GM06990 (cell line): Measurements from ENCODE around the gene RABGAP1.

ENCODE experiments used
- DNase-seq: peaks from one replicate; pipeline ENCODE4 v3.0.0-alpha.2; 2011; ENCODE audit not compliant: insufficient read length; ENCODE audit errors: extremely low read depth
- H3K27me3 ChIP-seq: replicated peaks from 2 replicates; pipeline ENCODE4 v1.6.0; 2011; ENCODE audit warnings: low read length; ENCODE audit not compliant: control insufficient read depth, insufficient read depth
- H3K36me3 ChIP-seq: 2 replicates; pipeline ENCODE4 v1.5.1; 2011; ENCODE audit warnings: low read length; ENCODE audit not compliant: control insufficient read depth, insufficient read depth
- H3K4me3 ChIP-seq: replicated peaks from 2 replicates; pipeline ENCODE4 v1.5.1; 2011; ENCODE audit warnings: low read depth, mild to moderate bottlenecking, control low read depth, low read length
- TF ChIP-seq, protein P1 (sequence below): IDR thresholded peaks from 2 replicates; pipeline ENCODE4 v1.5.1; 2011; ENCODE audit warnings: low read length, control low read depth, mild to moderate bottlenecking, inconsistent platforms; ENCODE audit not compliant: insufficient read depth, poor library complexity, severe bottlenecking

The RABGAP1 gene

DNA sequence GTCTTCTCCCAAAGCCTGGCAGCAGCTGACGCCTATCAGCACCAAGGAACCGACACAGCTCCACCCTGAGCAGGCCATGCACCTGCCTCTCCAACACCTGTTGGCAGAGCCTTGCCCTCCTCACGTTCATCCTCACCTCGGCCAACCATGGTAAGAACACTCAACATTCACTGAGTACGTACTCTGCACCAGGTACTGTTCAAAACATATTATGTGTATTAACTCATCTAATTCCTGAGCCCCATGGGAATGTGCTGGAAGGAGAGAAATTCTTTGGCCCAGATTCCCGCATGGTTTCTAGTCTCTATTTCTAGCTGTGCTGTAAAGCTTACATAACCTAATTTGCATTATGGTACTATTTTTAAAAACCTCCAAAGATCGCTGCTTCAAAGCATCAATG lies 178.7 kb downstream of the RABGAP1 start:
- TF ChIP-seq, protein P1, sequence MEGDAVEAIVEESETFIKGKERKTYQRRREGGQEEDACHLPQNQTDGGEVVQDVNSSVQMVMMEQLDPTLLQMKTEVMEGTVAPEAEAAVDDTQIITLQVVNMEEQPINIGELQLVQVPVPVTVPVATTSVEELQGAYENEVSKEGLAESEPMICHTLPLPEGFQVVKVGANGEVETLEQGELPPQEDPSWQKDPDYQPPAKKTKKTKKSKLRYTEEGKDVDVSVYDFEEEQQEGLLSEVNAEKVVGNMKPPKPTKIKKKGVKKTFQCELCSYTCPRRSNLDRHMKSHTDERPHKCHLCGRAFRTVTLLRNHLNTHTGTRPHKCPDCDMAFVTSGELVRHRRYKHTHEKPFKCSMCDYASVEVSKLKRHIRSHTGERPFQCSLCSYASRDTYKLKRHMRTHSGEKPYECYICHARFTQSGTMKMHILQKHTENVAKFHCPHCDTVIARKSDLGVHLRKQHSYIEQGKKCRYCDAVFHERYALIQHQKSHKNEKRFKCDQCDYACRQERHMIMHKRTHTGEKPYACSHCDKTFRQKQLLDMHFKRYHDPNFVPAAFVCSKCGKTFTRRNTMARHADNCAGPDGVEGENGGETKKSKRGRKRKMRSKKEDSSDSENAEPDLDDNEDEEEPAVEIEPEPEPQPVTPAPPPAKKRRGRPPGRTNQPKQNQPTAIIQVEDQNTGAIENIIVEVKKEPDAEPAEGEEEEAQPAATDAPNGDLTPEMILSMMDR: no peak
- H3K27me3 ChIP-seq: no peaks in the 10 kb centered on the region
- DNase-seq: no peak
- H3K4me3 ChIP-seq: no peak overlapping the region
- peaks cover 10% of the 10 kb centered on the region for H3K36me3 ChIP-seq

DNA sequence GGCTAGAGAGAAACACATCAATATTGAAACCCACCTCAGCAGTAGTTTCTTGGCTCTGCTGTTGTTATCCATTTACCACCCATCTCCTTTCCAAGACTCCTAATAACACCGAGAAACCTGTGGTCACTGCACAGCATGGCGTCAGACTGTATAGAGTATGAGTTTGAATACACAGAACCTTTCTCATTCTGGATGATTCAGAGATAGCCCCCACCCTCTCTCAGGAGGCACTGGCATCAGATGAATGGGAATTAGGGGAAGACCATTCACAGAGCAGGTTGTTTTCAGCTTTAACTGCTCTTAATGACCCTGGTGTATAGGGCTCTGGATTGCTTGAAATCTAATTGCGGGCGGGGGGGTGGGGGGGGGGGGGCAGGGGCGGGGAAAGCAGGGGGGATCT lies 179.3 kb downstream of the RABGAP1 start:
- Histone ChIP-seq H3K36me3 (peaks cover 8% of the 10 kb centered on the region), H3K4me3 (no peak overlapping the region), H3K27me3 (no peaks in the 10 kb centered on the region)
- no peak for DNase-seq
- TF ChIP-seq, protein P1: no peak

DNA sequence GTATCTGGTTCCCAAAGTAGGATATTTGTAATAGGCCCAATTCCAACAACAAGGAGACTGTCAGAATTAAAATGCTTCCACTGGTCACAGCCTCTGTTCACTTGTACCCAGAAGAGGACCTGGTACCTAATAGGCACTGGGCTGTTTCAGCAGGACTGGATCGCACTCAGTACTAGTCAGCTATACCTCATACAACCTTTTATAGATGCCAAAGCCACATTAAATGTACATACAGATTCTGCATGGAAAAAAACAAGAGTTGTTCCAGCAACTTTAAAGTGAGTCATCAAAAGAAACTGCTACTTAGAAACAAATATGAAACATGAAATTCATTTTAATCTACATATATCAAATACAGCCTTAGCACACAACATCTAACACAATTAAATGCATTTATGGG lies 180.1 kb downstream of the RABGAP1 start:
- TF ChIP-seq, protein P1: no peak
- H3K27me3 ChIP-seq: no peaks in the 10 kb centered on the region
- H3K4me3 ChIP-seq: no peak overlapping the region
- DNase-seq: no peak
- H3K36me3 ChIP-seq: peaks cover 6% of the 10 kb centered on the region

DNA sequence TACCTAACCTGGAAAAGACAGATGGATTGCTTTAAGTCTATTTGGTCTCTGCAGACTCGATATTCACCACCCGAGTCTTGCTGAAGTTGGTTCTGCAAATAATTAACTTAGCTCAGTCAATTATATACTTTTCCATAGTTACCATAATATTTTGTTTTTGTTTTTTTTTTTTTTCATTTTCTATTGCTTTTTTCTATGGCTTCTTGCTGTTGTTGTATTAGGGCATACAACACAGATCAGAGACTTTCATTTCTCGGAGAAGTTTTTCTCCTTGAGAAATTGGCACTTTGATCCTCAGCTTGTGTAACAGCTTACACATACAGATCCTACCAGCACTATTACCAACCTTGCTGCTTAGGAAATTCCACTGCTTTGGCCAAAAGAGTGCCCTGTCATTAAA lies 180.6 kb downstream of the RABGAP1 start:
- peaks cover 1% of the 10 kb centered on the region for H3K36me3 ChIP-seq
- H3K27me3 ChIP-seq: no peaks in the 10 kb centered on the region
- DNase-seq: no peak
- TF ChIP-seq, protein P1: no peak
- no peak overlapping the region for H3K4me3 ChIP-seq

DNA sequence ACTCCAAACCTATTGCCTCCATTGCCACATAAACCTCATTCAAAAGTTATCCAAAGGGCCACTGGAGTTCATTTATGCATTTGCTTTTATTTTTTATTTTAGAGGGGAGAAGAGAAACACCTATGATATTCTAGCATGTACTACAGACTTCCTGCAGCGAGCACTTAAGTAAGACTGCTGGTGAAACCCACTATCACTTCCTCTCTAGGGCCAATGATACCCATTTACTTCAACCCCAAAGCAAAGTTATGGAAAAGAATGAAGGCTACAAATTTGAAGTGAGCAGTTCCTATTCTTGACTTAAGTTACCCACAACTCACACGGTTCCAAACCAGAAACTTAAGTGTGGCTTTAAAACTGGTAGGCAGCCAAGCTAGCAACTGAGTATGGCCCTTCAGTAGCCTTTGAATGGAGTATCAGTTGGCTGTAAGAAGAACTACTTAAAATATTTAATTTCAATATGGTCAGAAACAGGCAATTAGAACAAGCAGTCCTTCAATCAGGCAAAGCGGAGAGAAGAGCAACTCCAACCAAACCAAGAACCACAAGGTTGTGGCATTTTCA lies 186.8 kb downstream of the RABGAP1 start:
- peaks cover 5% of the 10 kb centered on the region for H3K36me3 ChIP-seq
- H3K27me3 ChIP-seq: no peaks in the 10 kb centered on the region
- no peak overlapping the region for H3K4me3 ChIP-seq
- TF ChIP-seq, protein P1: no peak
- DNase-seq: no peak

DNA sequence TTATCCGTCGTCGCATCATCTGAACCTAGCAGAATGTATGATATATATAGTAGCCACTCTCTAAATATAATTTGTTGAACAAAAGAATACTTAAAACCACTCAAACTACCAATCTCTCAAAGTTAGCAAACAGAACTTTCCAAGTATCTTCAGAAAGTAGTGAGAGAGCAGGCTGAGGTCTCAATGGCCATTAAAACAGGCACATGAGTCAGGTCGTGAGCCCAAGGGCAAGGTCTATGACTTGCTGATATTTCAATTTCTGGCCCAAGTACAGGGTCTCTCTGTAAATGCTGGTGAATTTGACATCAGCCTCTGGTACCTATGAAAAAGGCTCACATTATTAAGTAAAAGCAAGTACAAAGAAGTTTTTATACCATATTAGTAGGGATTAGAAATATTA lies 187.8 kb downstream of the RABGAP1 start:
- Histone ChIP-seq H3K36me3 (peaks cover 6% of the 10 kb centered on the region), H3K27me3 (no peaks in the 10 kb centered on the region), H3K4me3 (no peak overlapping the region)
- TF ChIP-seq, protein P1: no peak
- DNase-seq: no peak
